Activated T-helper 2 cell treated with anti-CD3 and anti-CD28 coated beads, Interferon-gamma antibody, Interleukin-2, Interleukin-4, amounts not matched to agents 10 μg/mL and 5 μg/mL and 100 μg/mL, durations not matched to agents 14 hours and 24 hours and 36 hours (primary cell): ENCODE measurements around the gene RP2. TPM values are rescaled to one million over a fixed set of nuclear protein-coding genes. Genes with fewer than 3 reads are reported as not detected.

Experiments
- DNase-seq: peaks from one replicate; pipeline ENCODE4 v3.0.0; 2021; ENCODE audit warnings: low spot score
- H3K27ac Mint-ChIP-seq: one replicate; pipeline ENCODE4 v1.8.0; 2021; ENCODE audit warnings: mixed read lengths
- H3K27me3 Mint-ChIP-seq: one replicate; pipeline ENCODE4 v1.8.0; 2021; ENCODE audit warnings: low read depth, mixed read lengths
- H3K36me3 Mint-ChIP-seq: one replicate; pipeline ENCODE4 v1.8.0; 2021; ENCODE audit warnings: low read depth, mixed read lengths
- H3K4me1 Mint-ChIP-seq: one replicate; pipeline ENCODE4 v1.8.0; 2021; ENCODE audit warnings: low read depth, mixed read lengths
- H3K4me3 Mint-ChIP-seq: one replicate; pipeline ENCODE4 v1.8.0; 2021; ENCODE audit warnings: low read depth, mild to moderate bottlenecking, moderate library complexity, mixed read lengths
- H3K9me3 Mint-ChIP-seq: one replicate; pipeline ENCODE4 v1.8.0; 2021; ENCODE audit warnings: mixed read lengths
- intact Hi-C: fragments of 100-400 bp; cut with micrococcal nuclease; formaldehyde crosslinking; loops from one replicate; pipeline ENCODE4 v1.15.1; 2023
- total RNA-seq: library from RNA; stranded (reverse); gene quantifications from 2 replicates; pipeline ENCODE4 v1.2.3, GENCODE V29; 2022

Gene RP2
- total RNA-seq, result 8.8 and 9.6 TPM in 2 replicates

GRCh38 chrX:46836701-46837557, at the start of gene RP2:
Gene RP2 (plus strand): TSS chrX:46837043. CDS start chrX:46837101, 58 bp downstream.
- DNase-seq, result peak; percentile 82
- H3K36me3 Mint-ChIP-seq, result no peaks in the 10 kb centered on the region
- H3K9me3 Mint-ChIP-seq, result no peaks in the 10 kb centered on the region
- peak within 1 kb of the TSS; percentile 97 for H3K4me3 Mint-ChIP-seq
- intact Hi-C loops, result loop anchor here (2.0 to 5.0 kb wide), 2 partner anchors 78 to 390 kb away; partner anchors contain the start of gene SLC9A7
- H3K27me3 Mint-ChIP-seq, result peaks cover 6% of the 10 kb centered on the region
- peak within 1 kb of the TSS; percentile 94 for H3K27ac Mint-ChIP-seq
- peaks cover 6% of the 10 kb centered on the region for H3K4me1 Mint-ChIP-seq

GRCh38 chrX:46788902-46789301, 47.9 kb upstream of the RP2 start:
- Mint-ChIP-seq H3K4me1 (peaks cover 18% of the 10 kb centered on the region), H3K9me3 (no peaks in the 10 kb centered on the region), H3K27ac (no peak overlapping the region), H3K27me3 (no peaks in the 10 kb centered on the region), H3K36me3 (no peaks in the 10 kb centered on the region), H3K4me3 (no peak overlapping the region)
- intact Hi-C loops, result no loop called here
- DNase-seq, result no peak

- H3K4me1 Mint-ChIP-seq, result peaks cover 18% of the 10 kb centered on the region
- intact Hi-C loops, result loop anchor here (10.0 kb wide), 3 partner anchors 87 to 217 kb away; partner anchors contain the start of gene CHST7
- H3K27me3 Mint-ChIP-seq, result no peaks in the 10 kb centered on the region
- no peaks in the 10 kb centered on the region for H3K9me3 Mint-ChIP-seq
- H3K36me3 Mint-ChIP-seq, result no peaks in the 10 kb centered on the region
- no peak overlapping the region for H3K4me3 Mint-ChIP-seq
- H3K27ac Mint-ChIP-seq, result peak overlapping the region; percentile 58
- no peak for DNase-seq
Observed at GRCh38 chrX:46791927-46792809, 44.7 kb upstream of the RP2 start.

DNA sequence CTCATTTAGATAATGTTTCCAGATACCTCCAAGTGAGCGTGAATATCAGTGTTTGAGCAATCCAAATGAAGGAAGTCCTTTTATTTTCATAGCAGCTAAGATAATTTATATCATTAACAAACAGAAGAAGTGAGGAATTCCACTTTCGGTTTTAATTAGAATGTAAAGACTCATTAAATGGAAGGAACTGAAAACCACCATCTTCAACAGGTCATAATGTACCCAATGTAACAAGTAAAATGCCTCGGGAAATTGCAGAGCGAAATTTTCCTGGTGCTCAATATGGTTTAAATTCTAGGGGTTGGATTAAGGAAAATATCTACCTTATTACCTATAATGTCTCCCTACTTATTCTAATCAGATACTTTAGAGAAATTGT, 44.0 kb upstream of the RP2 start:
- Mint-ChIP-seq H3K27ac (peak overlapping the region; percentile 58), H3K4me1 (peaks cover 18% of the 10 kb centered on the region), H3K36me3 (no peaks in the 10 kb centered on the region), H3K4me3 (no peak overlapping the region), H3K27me3 (no peaks in the 10 kb centered on the region), H3K9me3 (no peaks in the 10 kb centered on the region)
- intact Hi-C loops, result loop anchor here (10.0 kb wide), 3 partner anchors 88 to 218 kb away; partner anchors contain the start of gene CHST7
- DNase-seq, result no peak

GRCh38 chrX:46793386-46794143, 43.3 kb upstream of the RP2 start:
- Mint-ChIP-seq H3K27ac (no peak overlapping the region), H3K9me3 (no peaks in the 10 kb centered on the region), H3K4me3 (no peak overlapping the region), H3K4me1 (peaks cover 18% of the 10 kb centered on the region), H3K36me3 (no peaks in the 10 kb centered on the region), H3K27me3 (no peaks in the 10 kb centered on the region)
- intact Hi-C loops, result loop anchor here (10.0 kb wide), 3 partner anchors 89 to 219 kb away; partner anchors contain the start of gene CHST7
- DNase-seq, result no peak

- H3K9me3 Mint-ChIP-seq, result no peaks in the 10 kb centered on the region
- H3K36me3 Mint-ChIP-seq, result no peaks in the 10 kb centered on the region
- H3K4me1 Mint-ChIP-seq, result peaks cover 18% of the 10 kb centered on the region
- H3K27me3 Mint-ChIP-seq, result no peaks in the 10 kb centered on the region
- no peak overlapping the region for H3K27ac Mint-ChIP-seq
- peak; percentile 54 for DNase-seq
- no peak overlapping the region for H3K4me3 Mint-ChIP-seq
- intact Hi-C loops, result loop anchor here (1.0 to 10.0 kb wide), 5 partner anchors 37 to 234 kb away; partner anchors contain the start of genes CHST7 and SLC9A7
Observed at GRCh38 chrX:46796574-46797191, 40.2 kb upstream of the RP2 start.

DNA sequence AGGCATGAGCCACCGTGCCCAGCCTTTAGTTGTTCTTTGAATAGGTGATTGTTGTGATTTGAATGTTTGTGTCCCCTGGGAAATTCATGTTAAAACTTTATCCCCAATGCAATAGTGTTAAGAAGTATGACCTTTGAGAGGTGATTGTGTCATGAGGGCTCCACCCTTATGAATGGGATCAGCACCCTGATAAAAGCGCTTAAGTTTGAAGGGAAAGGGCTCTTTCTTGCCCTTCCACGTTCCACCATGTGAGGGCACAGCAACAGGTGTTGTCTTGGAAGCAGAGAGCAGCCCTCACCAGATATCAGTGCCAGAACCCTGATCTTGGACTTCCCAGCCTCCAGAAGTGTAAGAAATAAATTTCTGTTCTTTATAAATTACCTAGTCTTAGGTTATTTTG, 33.7 kb upstream of the RP2 start:
- H3K36me3 Mint-ChIP-seq, result no peaks in the 10 kb centered on the region
- H3K9me3 Mint-ChIP-seq, result no peaks in the 10 kb centered on the region
- no peak overlapping the region for H3K4me3 Mint-ChIP-seq
- H3K4me1 Mint-ChIP-seq, result no peaks in the 10 kb centered on the region
- H3K27ac Mint-ChIP-seq, result no peak overlapping the region
- intact Hi-C loops, result no loop called here
- no peaks in the 10 kb centered on the region for H3K27me3 Mint-ChIP-seq
- DNase-seq, result no peak

DNA sequence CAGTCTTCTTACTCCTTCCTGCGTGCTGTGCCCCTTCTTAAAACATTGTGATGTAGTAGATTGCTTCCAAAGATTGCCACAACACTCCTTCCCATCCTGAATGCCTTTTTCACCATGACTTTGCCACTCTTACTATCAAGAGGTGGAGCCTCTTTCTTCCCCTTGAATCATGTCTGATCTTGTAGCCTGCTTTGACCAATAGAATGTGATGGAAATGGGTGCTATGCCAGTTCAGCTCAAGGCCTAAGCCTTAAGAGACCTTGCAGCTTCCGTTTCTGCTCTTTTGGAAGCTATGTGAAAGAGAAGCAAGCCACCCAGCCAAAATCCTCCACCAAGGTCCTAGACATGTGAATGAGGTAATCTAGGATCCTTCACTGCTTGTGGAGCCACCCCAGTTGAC, 31.6 kb upstream of the RP2 start:
- no peak for DNase-seq
- Mint-ChIP-seq H3K27ac (no peak overlapping the region), H3K27me3 (peaks cover 12% of the 10 kb centered on the region), H3K4me3 (no peak overlapping the region), H3K36me3 (no peaks in the 10 kb centered on the region), H3K4me1 (no peaks in the 10 kb centered on the region), H3K9me3 (no peaks in the 10 kb centered on the region)
- intact Hi-C loops, result no loop called here

- Mint-ChIP-seq H3K4me3 (no peak overlapping the region), H3K27me3 (peaks cover 24% of the 10 kb centered on the region), H3K36me3 (no peaks in the 10 kb centered on the region), H3K4me1 (no peaks in the 10 kb centered on the region), H3K9me3 (no peaks in the 10 kb centered on the region), H3K27ac (no peak overlapping the region)
- DNase-seq, result no peak
- intact Hi-C loops, result no loop called here
Observed at GRCh38 chrX:46811121-46811520, 25.7 kb upstream of the RP2 start.

GRCh38 chrX:46812445-46812844, 24.4 kb upstream of the RP2 start:
- Mint-ChIP-seq H3K4me3 (no peak overlapping the region), H3K9me3 (no peaks in the 10 kb centered on the region), H3K4me1 (no peaks in the 10 kb centered on the region), H3K27ac (no peak overlapping the region), H3K36me3 (no peaks in the 10 kb centered on the region), H3K27me3 (peaks cover 24% of the 10 kb centered on the region)
- DNase-seq, result no peak
- intact Hi-C loops, result no loop called here

GRCh38 chrX:46814966-46815365, 21.9 kb upstream of the RP2 start:
- Mint-ChIP-seq H3K27ac (no peak overlapping the region), H3K9me3 (no peaks in the 10 kb centered on the region), H3K36me3 (no peaks in the 10 kb centered on the region), H3K27me3 (peaks cover 15% of the 10 kb centered on the region), H3K4me3 (no peak overlapping the region), H3K4me1 (no peaks in the 10 kb centered on the region)
- intact Hi-C loops, result no loop called here
- no peak for DNase-seq

- H3K9me3 Mint-ChIP-seq, result no peaks in the 10 kb centered on the region
- H3K4me3 Mint-ChIP-seq, result no peak overlapping the region
- H3K27ac Mint-ChIP-seq, result no peak overlapping the region
- intact Hi-C loops, result no loop called here
- DNase-seq, result no peak
- peaks cover 3% of the 10 kb centered on the region for H3K27me3 Mint-ChIP-seq
- H3K36me3 Mint-ChIP-seq, result no peaks in the 10 kb centered on the region
- no peaks in the 10 kb centered on the region for H3K4me1 Mint-ChIP-seq
Observed at GRCh38 chrX:46819136-46819535, 17.7 kb upstream of the RP2 start.
